GM12873 (cell line): ENCODE data around the gene FOXE3.

Experiments
- CTCF ChIP-seq: IDR thresholded peaks from 2 replicates; pipeline ENCODE4 v1.5.1; 2012; ENCODE audit warnings: low read depth, mild to moderate bottlenecking, moderate library complexity, low read length, control low read depth; ENCODE audit not compliant: insufficient read depth; ENCODE audit errors: missing control alignments

The FOXE3 gene

DNA sequence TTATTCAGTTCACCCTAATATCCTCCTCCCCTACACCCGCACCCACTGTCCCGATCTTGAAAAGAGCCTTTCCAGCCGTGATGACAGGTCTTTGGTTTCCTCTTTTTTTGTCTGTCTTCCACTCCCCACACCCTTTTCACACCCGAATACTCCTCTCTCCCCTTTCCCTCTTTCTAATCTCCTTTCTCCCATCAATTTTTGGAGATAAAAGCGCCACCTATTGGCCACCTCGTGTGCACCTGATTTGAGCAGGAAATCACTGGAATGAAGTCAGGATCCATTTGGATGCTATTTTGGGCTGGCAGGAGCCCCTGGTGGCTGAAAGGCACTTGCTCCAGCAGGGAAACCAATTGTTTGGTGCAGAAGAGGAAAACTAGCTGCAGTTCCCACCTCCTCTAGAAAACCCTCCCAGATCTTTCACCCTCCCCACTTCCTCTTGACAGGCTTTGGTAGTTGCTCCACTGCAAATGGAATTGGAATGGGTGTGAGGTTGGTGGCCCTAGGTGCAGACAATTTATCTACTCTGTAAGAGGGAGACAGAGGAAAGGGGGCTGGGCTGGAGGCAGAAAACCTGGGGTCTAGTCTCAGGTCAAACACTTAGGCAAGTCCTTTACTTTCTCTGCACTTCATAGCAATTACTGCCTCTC is 8.4 kb downstream of the FOXE3 start:
- TF ChIP-seq CTCF, result peak; percentile 66

- TF ChIP-seq CTCF, result peak; percentile 7
These were observed 15.4 kb downstream of the FOXE3 start for GRCh38 chr1:47431534-47431933.

GRCh38 chr1:47432071-47433036 is 16.3 kb downstream of the FOXE3 start:
- peak; percentile 87 for TF ChIP-seq CTCF

- TF ChIP-seq CTCF, result no peak
These were observed 16.9 kb downstream of the FOXE3 start for GRCh38 chr1:47433037-47433421.

GRCh38 chr1:47433477-47434050 is 17.5 kb downstream of the FOXE3 start:
- no peak for TF ChIP-seq CTCF

GRCh38 chr1:47434051-47434842 is 18.2 kb downstream of the FOXE3 start:
- TF ChIP-seq CTCF, result no peak
